C4-2B (cell line): ENCODE measurements around the gene ADAMTS6.

Experiments
- ZFX ChIP-seq: fragments of 450-650 bp; IDR thresholded peaks from 2 replicates; pipeline ENCODE4 v1.6.1; 2017
- TF ChIP-seq, protein P1 (sequence below): fragments of 450-650 bp; conservative IDR thresholded peaks from 2 replicates; pipeline ENCODE4 v1.5.1; 2017; ENCODE audit warnings: mild to moderate bottlenecking

DNA sequence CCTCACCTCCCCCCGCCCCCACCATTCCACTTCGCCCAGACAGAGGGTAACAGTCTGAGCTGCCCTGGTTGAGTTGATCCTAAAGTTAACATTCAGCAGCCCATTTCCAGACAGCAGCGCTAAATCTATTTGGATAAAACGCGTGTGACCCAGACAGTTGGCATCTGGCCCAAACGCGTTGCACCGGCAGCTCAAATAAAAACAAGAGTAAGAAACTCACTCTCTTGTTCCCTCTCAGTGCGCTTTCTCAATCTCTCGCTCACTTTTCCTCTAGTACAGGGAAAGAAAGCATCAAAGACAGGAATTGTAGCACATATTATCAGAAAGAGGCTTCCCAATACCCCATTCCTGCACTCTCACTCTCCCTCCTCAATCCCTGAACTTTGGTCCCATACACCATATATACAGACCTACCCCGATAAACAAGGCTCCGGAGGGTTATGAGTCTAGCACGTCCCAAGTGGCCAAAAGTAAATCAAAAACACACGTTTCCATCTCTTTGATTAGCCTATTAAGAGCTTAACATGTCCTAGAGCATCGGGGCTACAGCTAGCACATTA is 1.3 kb downstream of the ADAMTS6 start:
- TF ChIP-seq, protein P1, sequence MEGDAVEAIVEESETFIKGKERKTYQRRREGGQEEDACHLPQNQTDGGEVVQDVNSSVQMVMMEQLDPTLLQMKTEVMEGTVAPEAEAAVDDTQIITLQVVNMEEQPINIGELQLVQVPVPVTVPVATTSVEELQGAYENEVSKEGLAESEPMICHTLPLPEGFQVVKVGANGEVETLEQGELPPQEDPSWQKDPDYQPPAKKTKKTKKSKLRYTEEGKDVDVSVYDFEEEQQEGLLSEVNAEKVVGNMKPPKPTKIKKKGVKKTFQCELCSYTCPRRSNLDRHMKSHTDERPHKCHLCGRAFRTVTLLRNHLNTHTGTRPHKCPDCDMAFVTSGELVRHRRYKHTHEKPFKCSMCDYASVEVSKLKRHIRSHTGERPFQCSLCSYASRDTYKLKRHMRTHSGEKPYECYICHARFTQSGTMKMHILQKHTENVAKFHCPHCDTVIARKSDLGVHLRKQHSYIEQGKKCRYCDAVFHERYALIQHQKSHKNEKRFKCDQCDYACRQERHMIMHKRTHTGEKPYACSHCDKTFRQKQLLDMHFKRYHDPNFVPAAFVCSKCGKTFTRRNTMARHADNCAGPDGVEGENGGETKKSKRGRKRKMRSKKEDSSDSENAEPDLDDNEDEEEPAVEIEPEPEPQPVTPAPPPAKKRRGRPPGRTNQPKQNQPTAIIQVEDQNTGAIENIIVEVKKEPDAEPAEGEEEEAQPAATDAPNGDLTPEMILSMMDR, result no peak
- no peak for TF ChIP-seq ZFX
